ENCODE data around the gene LSR.
A peak's percentile ranks its signal among the peaks of the same experiment; 100 is the strongest.

LSR gene

GRCh38 chr19:35296644-35297514, 48.1 kb downstream of the LSR start:
- Histone ChIP-seq H3K9me3 (ENCODE audit: low read length) (no peaks in the 10 kb centered on the region), H3K79me2 (ENCODE audit: insufficient read depth, low read length) (no peaks in the 10 kb centered on the region)

GRCh38 chr19:35297515-35297848, 48.7 kb downstream of the LSR start:
- H3K4me1 ChIP-seq (ENCODE audit: insufficient read depth, low read length, severe bottlenecking): peaks cover 28% of the 10 kb centered on the region
- TF ChIP-seq CTCF (IDR thresholded peaks at IDR 0.05; ENCODE audit: low read length): no peak
- TF ChIP-seq EZH2 (IDR thresholded peaks at IDR 0.05; ENCODE audit: borderline replicate concordance, low read length): no peak
- H3K27me3 ChIP-seq (ENCODE audit: insufficient read depth, low read length): no peaks in the 10 kb centered on the region; the same call in 1 of the 2 replicates
- H3K9me3 ChIP-seq (ENCODE audit: low read length): no peaks in the 10 kb centered on the region
- H3K79me2 ChIP-seq (ENCODE audit: insufficient read depth, low read length): no peaks in the 10 kb centered on the region
- H3K9ac ChIP-seq (ENCODE audit: low read length): no peak overlapping the region
- no peak overlapping the region for H2AFZ ChIP-seq (ENCODE audit: low read length)
- H3F3A ChIP-seq (ENCODE audit: insufficient read depth, low read length): peaks cover 3% of the 10 kb centered on the region; the same call in 1 of the 2 replicates
- H3K4me3 ChIP-seq (ENCODE audit: low read depth, low read length, poor library complexity, severe bottlenecking): no peak overlapping the region
- no peaks in the 10 kb centered on the region for H3K36me3 ChIP-seq (ENCODE audit: insufficient read depth, low read length)
- H3K9me2 ChIP-seq (ENCODE audit: low read depth, low read length): no peaks in the 10 kb centered on the region
- no peak overlapping the region for H3K4me2 ChIP-seq (ENCODE audit: low read length)
- no peak overlapping the region for H3K27ac ChIP-seq (ENCODE audit: low read depth, low read length, poor library complexity, severe bottlenecking)
- H4K20me1 ChIP-seq (ENCODE audit: insufficient read depth, low read length): no peaks in the 10 kb centered on the region

More at GRCh38 chr19:35296644-35297514, 48.1 kb downstream of the LSR start:
- Histone ChIP-seq H4K20me1 (ENCODE audit: insufficient read depth, low read length) (no peaks in the 10 kb centered on the region), H3F3A (ENCODE audit: insufficient read depth, low read length) (peaks cover 3% of the 10 kb centered on the region; the same call in 1 of the 2 replicates), H3K4me1 (ENCODE audit: insufficient read depth, low read length, severe bottlenecking) (peaks cover 30% of the 10 kb centered on the region), H3K36me3 (ENCODE audit: insufficient read depth, low read length) (no peaks in the 10 kb centered on the region), H3K9ac (ENCODE audit: low read length) (no peak overlapping the region), H3K27me3 (ENCODE audit: insufficient read depth, low read length) (no peaks in the 10 kb centered on the region; the same call in 1 of the 2 replicates), H3K4me2 (ENCODE audit: low read length) (peak overlapping the region; percentile 37; the same call in 1 of the 2 replicates), H3K27ac (ENCODE audit: low read depth, low read length, poor library complexity, severe bottlenecking) (peak overlapping the region; percentile 61), H3K4me3 (ENCODE audit: low read depth, low read length, poor library complexity, severe bottlenecking) (no peak overlapping the region), H2AFZ (ENCODE audit: low read length) (no peak overlapping the region), H3K9me2 (ENCODE audit: low read depth, low read length) (no peaks in the 10 kb centered on the region)
- TF ChIP-seq CTCF (IDR thresholded peaks at IDR 0.05; ENCODE audit: low read length) (no peak), EZH2 (IDR thresholded peaks at IDR 0.05; ENCODE audit: borderline replicate concordance, low read length) (no peak)

GRCh38 chr19:35297922-35298321, 49.1 kb downstream of the LSR start:
- H3K9ac ChIP-seq (ENCODE audit: low read length): no peak overlapping the region

More at GRCh38 chr19:35297922-35298321, 49.1 kb downstream of the LSR start:
- H2AFZ ChIP-seq (ENCODE audit: low read length): no peak overlapping the region
- no peaks in the 10 kb centered on the region for H3K36me3 ChIP-seq (ENCODE audit: insufficient read depth, low read length)
- no peak overlapping the region for H3K4me3 ChIP-seq (ENCODE audit: low read depth, low read length, poor library complexity, severe bottlenecking)
- no peaks in the 10 kb centered on the region; the same call in 1 of the 2 replicates for H3K27me3 ChIP-seq (ENCODE audit: insufficient read depth, low read length)
- peaks cover 3% of the 10 kb centered on the region; the same call in 1 of the 2 replicates for H3F3A ChIP-seq (ENCODE audit: insufficient read depth, low read length)
- no peak overlapping the region for H3K27ac ChIP-seq (ENCODE audit: low read depth, low read length, poor library complexity, severe bottlenecking)
- H4K20me1 ChIP-seq (ENCODE audit: insufficient read depth, low read length): no peaks in the 10 kb centered on the region
- H3K9me3 ChIP-seq (ENCODE audit: low read length): no peaks in the 10 kb centered on the region
- no peak overlapping the region for H3K4me2 ChIP-seq (ENCODE audit: low read length)
- no peaks in the 10 kb centered on the region for H3K9me2 ChIP-seq (ENCODE audit: low read depth, low read length)
- no peak for TF ChIP-seq CTCF (IDR thresholded peaks at IDR 0.05; ENCODE audit: low read length)
- TF ChIP-seq EZH2 (IDR thresholded peaks at IDR 0.05; ENCODE audit: borderline replicate concordance, low read length): no peak
- H3K4me1 ChIP-seq (ENCODE audit: insufficient read depth, low read length, severe bottlenecking): peaks cover 24% of the 10 kb centered on the region
- no peaks in the 10 kb centered on the region for H3K79me2 ChIP-seq (ENCODE audit: insufficient read depth, low read length)
